OCI-LY3 (cell line): ENCODE data around the gene ELAVL2.

Experiments
- EZH2phosphoT487 ChIP-seq: fragments of 200-600 bp; shearing (Covaris generic); IDR thresholded peaks from 2 replicates; pipeline ENCODE4 v1.6.1; 2018; ENCODE audit warnings: antibody characterized with exemption, mixed run types, low read depth
- TF ChIP-seq, protein P1 (sequence below): fragments of 200-600, 300-600 bp; sonication (generic); IDR thresholded peaks from 2 replicates; pipeline ENCODE4 v1.5.1; 2014; ENCODE audit warnings: antibody characterized with exemption, low read length, low read depth

GRCh38 chr9:23830929-23831730, 5.1 kb upstream of the ELAVL2 start:
- TF ChIP-seq, protein P1, sequence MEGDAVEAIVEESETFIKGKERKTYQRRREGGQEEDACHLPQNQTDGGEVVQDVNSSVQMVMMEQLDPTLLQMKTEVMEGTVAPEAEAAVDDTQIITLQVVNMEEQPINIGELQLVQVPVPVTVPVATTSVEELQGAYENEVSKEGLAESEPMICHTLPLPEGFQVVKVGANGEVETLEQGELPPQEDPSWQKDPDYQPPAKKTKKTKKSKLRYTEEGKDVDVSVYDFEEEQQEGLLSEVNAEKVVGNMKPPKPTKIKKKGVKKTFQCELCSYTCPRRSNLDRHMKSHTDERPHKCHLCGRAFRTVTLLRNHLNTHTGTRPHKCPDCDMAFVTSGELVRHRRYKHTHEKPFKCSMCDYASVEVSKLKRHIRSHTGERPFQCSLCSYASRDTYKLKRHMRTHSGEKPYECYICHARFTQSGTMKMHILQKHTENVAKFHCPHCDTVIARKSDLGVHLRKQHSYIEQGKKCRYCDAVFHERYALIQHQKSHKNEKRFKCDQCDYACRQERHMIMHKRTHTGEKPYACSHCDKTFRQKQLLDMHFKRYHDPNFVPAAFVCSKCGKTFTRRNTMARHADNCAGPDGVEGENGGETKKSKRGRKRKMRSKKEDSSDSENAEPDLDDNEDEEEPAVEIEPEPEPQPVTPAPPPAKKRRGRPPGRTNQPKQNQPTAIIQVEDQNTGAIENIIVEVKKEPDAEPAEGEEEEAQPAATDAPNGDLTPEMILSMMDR, result no peak
- no peak for TF ChIP-seq EZH2phosphoT487
